HL-60 (cell line): ENCODE measurements around the gene ZBTB6.
"Not testable (repeated sequence)": the region's sequence is repeated elsewhere in the genome, so short reads cannot be mapped to it uniquely, and the experiment has no call there.

Experiments used
- CTCF ChIP-seq: IDR thresholded peaks from one replicate; pipeline ENCODE4 v1.5.1; 2011; ENCODE audit warnings: low read length, control low read depth, inconsistent platforms; ENCODE audit not compliant: insufficient read depth
- GABPA ChIP-seq: IDR thresholded peaks from 2 replicates; pipeline ENCODE4 v1.6.1; 2012; ENCODE audit warnings: low read depth
- POLR2AphosphoS5 ChIP-seq: IDR thresholded peaks from 2 replicates; pipeline ENCODE4 v1.6.1; 2012; ENCODE audit warnings: low read depth
- REST ChIP-seq: IDR thresholded peaks from 2 replicates; pipeline ENCODE4 v1.6.1; 2012; ENCODE audit warnings: low read depth; ENCODE audit not compliant: insufficient replicate concordance

GRCh38 chr9:122906122-122906521, 7.0 kb downstream of the ZBTB6 start:
- TF ChIP-seq CTCF, POLR2AphosphoS5, GABPA, REST: not testable (repeated sequence)
